AG09309 (cell line): ENCODE results near the gene ATOH8.

Experiments
- DNase-seq: peaks from one replicate; pipeline ENCODE4 v3.0.0-alpha.2; 2010; ENCODE audit warnings: low read depth
- H3K4me3 ChIP-seq: 2 replicates; pipeline ENCODE4 v1.5.1; 2011; ENCODE audit warnings: mild to moderate bottlenecking, low read depth, low read length, moderate library complexity; ENCODE audit not compliant: control insufficient read depth
- TF ChIP-seq, protein P1 (sequence below): IDR thresholded peaks from 2 replicates; pipeline ENCODE4 v1.5.1; 2011; ENCODE audit warnings: mild to moderate bottlenecking, low read depth, low read length, inconsistent platforms; ENCODE audit not compliant: insufficient read depth, control insufficient read depth; ENCODE audit errors: missing control alignments

Gene ATOH8

DNA sequence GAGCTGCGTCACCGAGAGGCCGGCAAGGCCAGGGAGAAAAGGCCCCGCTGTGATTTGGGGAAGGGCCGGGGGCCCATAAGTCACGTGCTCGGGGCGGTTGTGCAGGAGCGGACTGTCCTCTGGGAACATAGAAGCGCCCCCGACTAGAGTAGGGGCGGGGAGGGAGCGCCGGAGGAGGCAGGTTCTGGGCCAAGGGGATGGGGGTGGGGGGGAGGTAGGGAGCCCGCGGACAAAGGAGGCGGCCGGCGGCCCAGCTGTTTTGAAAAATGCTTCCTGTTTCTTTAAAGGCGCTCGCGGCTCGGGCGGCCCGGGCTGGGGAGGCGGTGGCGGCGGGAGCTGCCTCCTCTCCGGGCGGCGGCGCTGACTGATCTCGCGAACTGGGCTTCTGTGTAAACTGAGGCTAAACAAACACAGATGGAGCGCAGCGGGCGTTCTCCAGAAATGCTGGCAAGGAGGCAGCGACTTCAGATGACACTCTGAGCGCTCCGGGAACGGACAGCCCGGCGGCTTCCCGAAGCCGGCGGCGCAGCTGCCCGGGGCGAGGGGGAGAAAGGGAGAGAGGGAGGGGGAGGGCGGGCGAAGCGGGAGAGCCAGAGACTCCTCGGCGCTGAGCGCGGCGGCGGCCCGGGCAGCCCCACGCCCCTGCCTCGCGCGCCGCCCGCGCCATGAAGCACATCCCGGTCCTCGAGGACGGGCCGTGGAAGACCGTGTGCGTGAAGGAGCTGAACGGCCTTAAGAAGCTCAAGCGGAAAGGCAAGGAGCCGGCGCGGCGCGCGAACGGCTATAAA, at the start of gene ATOH8:
Gene ATOH8 (plus strand): TSS at position 467 of the 788 bp plus-strand sequence. CDS start 199 bp downstream, at position 666.
- no peak for DNase-seq
- TF ChIP-seq, protein P1, sequence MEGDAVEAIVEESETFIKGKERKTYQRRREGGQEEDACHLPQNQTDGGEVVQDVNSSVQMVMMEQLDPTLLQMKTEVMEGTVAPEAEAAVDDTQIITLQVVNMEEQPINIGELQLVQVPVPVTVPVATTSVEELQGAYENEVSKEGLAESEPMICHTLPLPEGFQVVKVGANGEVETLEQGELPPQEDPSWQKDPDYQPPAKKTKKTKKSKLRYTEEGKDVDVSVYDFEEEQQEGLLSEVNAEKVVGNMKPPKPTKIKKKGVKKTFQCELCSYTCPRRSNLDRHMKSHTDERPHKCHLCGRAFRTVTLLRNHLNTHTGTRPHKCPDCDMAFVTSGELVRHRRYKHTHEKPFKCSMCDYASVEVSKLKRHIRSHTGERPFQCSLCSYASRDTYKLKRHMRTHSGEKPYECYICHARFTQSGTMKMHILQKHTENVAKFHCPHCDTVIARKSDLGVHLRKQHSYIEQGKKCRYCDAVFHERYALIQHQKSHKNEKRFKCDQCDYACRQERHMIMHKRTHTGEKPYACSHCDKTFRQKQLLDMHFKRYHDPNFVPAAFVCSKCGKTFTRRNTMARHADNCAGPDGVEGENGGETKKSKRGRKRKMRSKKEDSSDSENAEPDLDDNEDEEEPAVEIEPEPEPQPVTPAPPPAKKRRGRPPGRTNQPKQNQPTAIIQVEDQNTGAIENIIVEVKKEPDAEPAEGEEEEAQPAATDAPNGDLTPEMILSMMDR = no peak
- H3K4me3 ChIP-seq = peak within 1 kb of the TSS; percentile 80

DNA sequence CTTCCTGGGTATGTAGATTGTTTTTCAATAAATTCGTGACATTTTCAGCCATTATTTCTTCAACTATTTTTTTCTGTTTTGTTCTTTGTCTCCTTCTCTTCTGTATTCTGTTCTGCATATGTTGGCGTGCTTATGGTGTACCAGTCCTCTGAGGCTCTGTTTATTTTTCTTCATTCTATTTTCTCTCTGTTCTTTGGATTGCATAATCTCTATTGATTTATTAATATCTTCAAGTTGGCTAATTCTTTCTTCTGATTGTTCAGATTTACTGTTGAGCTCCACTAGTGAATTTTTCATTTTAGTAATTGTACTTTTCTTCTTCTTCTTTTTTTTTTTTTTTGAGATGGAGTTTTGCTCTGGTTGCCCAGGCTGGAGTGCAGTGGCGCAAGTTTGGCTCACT, 49.8 kb upstream of the ATOH8 start:
- TF ChIP-seq, protein P1 = no peak
- H3K4me3 ChIP-seq = no peak overlapping the region
- no peak for DNase-seq

DNA sequence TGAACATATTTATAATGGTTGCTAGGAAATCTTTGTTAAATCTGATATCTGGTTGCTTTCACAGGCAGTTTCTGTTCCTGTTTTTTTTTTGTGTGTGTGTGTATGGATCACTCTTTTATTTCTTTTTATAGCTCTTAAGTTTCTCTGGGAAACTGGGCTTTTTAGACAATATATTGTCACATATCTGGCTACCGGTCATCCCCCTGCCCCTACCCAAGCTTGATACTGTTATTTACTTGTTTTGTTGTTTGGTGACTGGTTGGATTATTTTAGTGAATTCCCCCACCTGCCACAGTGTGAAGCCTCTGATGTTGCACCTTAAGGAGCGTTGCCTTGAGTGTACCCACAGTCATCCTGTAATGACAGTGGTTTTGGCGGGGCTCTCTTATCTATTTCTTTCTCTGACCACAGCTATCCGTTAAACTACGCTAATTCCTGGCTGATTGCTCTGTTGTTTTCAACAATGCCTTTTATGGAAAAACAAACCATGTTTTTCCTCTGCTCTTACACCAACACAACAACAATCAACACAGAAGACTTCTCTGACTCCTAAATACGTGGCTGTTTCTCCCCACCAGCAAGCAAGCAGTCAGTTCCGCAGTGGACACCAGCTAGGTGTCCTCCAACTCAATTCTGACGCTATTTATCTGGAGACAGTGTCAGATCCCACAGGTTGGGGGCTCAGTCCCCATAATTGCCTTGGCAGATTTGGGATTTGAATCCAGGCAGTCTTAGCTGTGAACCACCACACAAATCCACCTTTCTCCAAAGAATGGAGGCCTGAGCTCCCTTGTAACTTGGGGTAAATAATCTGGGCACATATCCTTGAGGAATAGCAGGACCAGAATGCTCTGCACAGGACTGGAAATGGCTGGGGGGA, 48.8 kb upstream of the ATOH8 start:
- TF ChIP-seq, protein P1 = no peak
- no peak for DNase-seq
- no peak overlapping the region for H3K4me3 ChIP-seq

DNA sequence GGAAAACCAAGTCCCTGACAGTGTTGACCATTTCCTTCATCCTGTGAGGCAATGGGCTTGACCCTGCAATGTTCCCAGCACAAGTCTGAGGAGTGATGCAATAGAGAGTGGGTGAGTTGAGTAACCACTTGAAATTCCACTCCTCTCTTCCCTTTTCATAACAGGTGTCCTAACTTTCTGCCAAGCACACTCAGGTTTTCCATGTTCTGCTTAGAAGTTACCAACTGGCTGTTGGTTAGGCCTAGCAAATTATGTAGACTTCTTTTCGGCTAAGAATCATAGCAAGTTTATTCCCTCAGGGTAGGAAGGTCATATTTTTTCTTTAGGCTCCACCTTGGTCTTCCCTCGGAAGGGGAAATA, 48.1 kb upstream of the ATOH8 start:
- TF ChIP-seq, protein P1 = no peak
- no peak overlapping the region for H3K4me3 ChIP-seq
- DNase-seq = peak; percentile 95

DNA sequence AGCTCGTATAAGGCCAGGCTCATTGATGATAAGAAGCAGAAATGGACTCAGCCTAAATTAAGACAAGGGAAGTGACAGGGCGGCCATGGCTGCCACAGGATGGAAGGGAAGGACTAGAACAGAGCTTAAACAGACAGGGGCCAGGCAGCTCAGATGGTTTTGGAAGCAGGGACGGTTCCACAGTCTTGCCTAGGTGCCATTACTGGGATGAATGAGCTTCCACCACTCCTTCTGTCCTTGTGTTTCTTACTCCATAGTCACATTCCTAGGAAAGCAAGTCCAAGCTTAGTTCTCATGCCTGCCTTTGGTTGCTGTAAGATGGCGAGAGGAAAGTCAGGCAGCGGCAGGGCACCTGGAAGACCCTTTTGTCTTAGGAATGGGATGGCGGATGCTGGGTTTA, 47.7 kb upstream of the ATOH8 start:
- no peak overlapping the region for H3K4me3 ChIP-seq
- DNase-seq = no peak
- TF ChIP-seq, protein P1 = no peak

DNA sequence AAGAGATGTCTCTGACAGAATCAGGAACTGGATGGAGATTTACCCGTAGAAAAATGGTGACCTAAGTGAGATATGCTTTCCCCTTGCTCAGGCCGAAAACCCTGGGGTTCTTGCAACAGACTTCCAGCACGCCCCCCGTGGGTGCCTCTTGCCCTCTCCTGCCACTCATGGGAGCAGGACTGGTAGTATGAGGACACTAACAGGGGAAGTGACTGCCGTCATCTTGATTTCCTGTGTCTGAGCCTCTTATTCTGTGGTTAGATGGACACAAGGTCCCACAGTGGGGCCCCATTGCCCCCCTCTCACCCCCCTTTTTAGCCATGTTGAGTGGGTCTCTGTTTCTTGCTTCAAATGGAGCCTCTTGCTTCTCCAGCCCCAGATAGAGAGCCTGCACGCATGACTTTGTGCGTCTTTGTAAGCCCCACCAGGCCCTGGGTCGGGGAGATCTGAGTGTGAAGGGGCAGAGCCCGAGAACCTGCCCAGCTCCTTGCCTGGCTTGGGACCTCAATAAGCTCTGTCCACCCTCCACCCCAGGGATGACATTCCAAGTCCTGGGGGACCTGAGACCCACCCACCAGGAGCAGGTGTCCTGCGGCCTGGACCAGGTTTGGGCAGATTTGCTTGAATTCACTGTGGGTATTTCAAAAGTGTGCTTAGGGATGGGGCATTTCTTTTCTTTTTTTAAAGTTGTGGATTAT, 47.0 kb upstream of the ATOH8 start:
- DNase-seq = no peak
- no peak overlapping the region for H3K4me3 ChIP-seq
- TF ChIP-seq, protein P1 = no peak
